ENCODE results near the gene POLE. TPM values are rescaled to one million over a fixed set of nuclear protein-coding genes. Genes with fewer than 3 reads are reported as not detected.

Gene POLE
- total RNA-seq, 1 experiment from 2014 or later = 147 TPM

GRCh38 chr12:132675757-132676432 lies 11.2 kb downstream of the POLE start:
- Histone ChIP-seq H2BK120ac (ENCODE audit: low read depth, low read length, poor library complexity, severe bottlenecking) (no peak overlapping the region), H2BK20ac (ENCODE audit: low read depth, low read length, poor library complexity, severe bottlenecking) (no peak overlapping the region), H3K79me1 (ENCODE audit: insufficient read depth, low read depth, low read length, poor library complexity, severe bottlenecking) (no peaks in the 10 kb centered on the region), H3K4ac (ENCODE audit: low read depth, low read length) (no peak overlapping the region), H3K4me1 (ENCODE audit: insufficient read depth, low read length) (no peaks in the 10 kb centered on the region), H3K79me2 (ENCODE audit: insufficient read depth, low read length) (peaks cover 3% of the 10 kb centered on the region; the same call in 1 of the 2 replicates), H3K27me3 (ENCODE audit: insufficient read depth, low read length) (no peaks in the 10 kb centered on the region), H2BK5ac (ENCODE audit: insufficient read length, low read length) (no peak overlapping the region), H3K14ac (ENCODE audit: insufficient read depth, low read length) (no peak overlapping the region), H3K56ac (ENCODE audit: insufficient read length, low read depth, low read length) (no peak overlapping the region), H3K27ac (ENCODE audit: insufficient read length, low read depth, low read length) (no peak overlapping the region), H3K9me3 (ENCODE audit: control insufficient read depth, low read depth, low read length) (no peaks in the 10 kb centered on the region), H4K91ac (ENCODE audit: insufficient read length, low read depth, low read length) (no peak overlapping the region), H2AFZ (ENCODE audit: low read length) (no peak overlapping the region), H2BK15ac (ENCODE audit: low read depth, low read length) (no peak overlapping the region), H4K8ac (replicated peaks; ENCODE audit: insufficient read length, low read depth, low read length) (no peak overlapping the region), H4K5ac (ENCODE audit: insufficient read length, low read depth, low read length) (no peak overlapping the region), H3K9ac (ENCODE audit: extremely low read depth, insufficient read length, low read length) (no peak overlapping the region), H3T11ph (ENCODE audit: low read length) (no peak overlapping the region), H2AK5ac (ENCODE audit: insufficient read length, low read length) (no peak overlapping the region), H2BK12ac (ENCODE audit: insufficient read length, low read depth, low read length) (no peak overlapping the region), H3K23me2 (ENCODE audit: insufficient read length, low read depth, low read length, poor library complexity, severe bottlenecking) (no peaks in the 10 kb centered on the region), H3K4me2 (ENCODE audit: insufficient read depth, insufficient read length, low read length) (no peak overlapping the region), H3K23ac (ENCODE audit: insufficient read length, low read depth, low read length) (no peak overlapping the region), H3K18ac (ENCODE audit: insufficient read length, low read depth, low read length) (no peak overlapping the region), H4K20me1 (ENCODE audit: control insufficient read depth, insufficient read depth, insufficient read length) (no peaks in the 10 kb centered on the region)
- no peak for TF ChIP-seq CTCF (conservative IDR thresholded peaks at IDR 0.05)
- no peak for DNase-seq
- Mint-ChIP-seq H3K4me1 (no peaks in the 10 kb centered on the region), H3K27ac (no peak overlapping the region; a peak in 2 of 7 replicates), H3K4me3 (no peak overlapping the region), H3K9me3 (no peaks in the 10 kb centered on the region), H3K36me3 (ENCODE audit: insufficient read depth in 1 of 3, low read depth in 3 of 3) (peaks cover 53 to 97% (median 84%) of the 10 kb centered on the region in 3 experiments), H3K27me3 (ENCODE audit: low read depth) (no peaks in the 10 kb centered on the region)
- WGBS (ENCODE audit: extremely low coverage, insufficient read length, low lambda C conversion rate) = no CpG with 5 or more reads among the region's 14 CpGs

All from H9 (cell line).